ENCODE measurements around the gene GRPEL1. TPM values are rescaled to one million over a fixed set of nuclear protein-coding genes. Genes with fewer than 3 reads are reported as not detected.
A peak's percentile ranks its signal among the peaks of the same experiment; 100 is the strongest.

GRPEL1 gene
- total RNA-seq, 1 experiment from 2014 or later, result 46.6 TPM

DNA sequence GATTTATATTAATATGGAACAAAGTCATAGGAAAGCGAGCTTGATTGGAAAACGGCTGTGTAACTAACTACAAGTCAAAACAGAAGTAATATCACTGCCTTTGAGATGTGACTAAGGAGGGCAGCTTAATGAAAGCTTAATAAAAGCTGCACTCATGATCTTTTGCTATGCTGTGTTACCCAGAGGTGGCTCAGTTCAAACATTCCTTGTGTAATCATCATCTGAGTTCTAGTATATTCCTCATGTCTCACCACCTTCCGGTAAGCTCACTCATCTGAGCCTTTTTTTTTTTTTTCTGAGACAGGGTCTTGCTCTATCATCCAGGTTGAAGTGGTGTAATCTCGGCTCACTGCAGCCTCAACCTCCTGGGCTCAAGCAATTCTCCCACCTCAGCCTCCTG is 5.0 kb downstream of the GRPEL1 start:
- ATAC-seq (no peak), DNase-seq (ENCODE audit: low read depth, low spot score) (no peak)
- intact Hi-C loops (cut with micrococcal nuclease; ENCODE audit: unreplicated experiment), result no loop called here
- ChIA-PET POLR2A (interaction anchor here (0.7 kb wide), 1 partner anchor 43 kb away, joined by 4 read pairs; no protein-coding TSS in a partner anchor), CTCF (no interaction called here)
- Histone ChIP-seq H3K9me3 (ENCODE audit: control insufficient read depth, insufficient read depth, low read depth, low read length) (no peaks in the 10 kb centered on the region), H3K27ac (ENCODE audit: low read length) (no peak overlapping the region), H3K27me3 (ENCODE audit: control insufficient read depth, insufficient read depth, low read length) (no peaks in the 10 kb centered on the region), H3K36me3 (ENCODE audit: control insufficient read depth, insufficient read depth, low read length) (peaks cover 11% of the 10 kb centered on the region), H3K4me3 (ENCODE audit: low read depth in 2 of 2, low read length in 2 of 2) (no peak overlapping the region), H3K4me1 (ENCODE audit: control insufficient read depth, insufficient read depth, low read length) (peaks cover 10% of the 10 kb centered on the region)
- BruUV-seq (replicated peaks), result no TSS peak
- in situ Hi-C loops (cut with HindIII; ENCODE audit: low pct_unique_long_range_greater_than_20kb, low sequenced_read_pairs), result no loop called here
- no peak for TF ChIP-seq SIN3A (IDR thresholded peaks at IDR 0.05; ENCODE audit: borderline replicate concordance, insufficient read depth, low read depth, low read length)

DNA sequence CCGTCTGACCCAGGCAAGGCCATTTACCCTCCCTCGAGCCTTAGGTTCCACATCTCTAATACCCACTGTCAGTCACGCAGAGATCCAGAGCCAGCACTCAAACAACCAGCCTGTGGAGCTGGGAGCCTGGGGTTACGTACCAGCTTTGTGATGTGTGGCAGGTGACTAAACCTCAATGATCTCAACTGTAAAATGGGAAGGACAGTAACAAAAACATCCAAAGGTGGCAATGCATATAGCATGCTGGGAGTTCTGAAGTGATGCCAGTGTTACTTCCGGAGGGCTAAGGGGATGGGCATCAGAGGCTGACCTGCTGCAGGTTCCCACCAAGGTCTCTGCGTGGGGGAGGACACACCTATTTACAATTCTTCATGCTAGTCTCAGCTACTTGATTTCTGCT is 6.0 kb downstream of the GRPEL1 start:
- BruUV-seq (replicated peaks), result no TSS peak
- Histone ChIP-seq H3K27ac (ENCODE audit: low read length) (no peak overlapping the region), H3K9me3 (ENCODE audit: control insufficient read depth, insufficient read depth, low read depth, low read length) (no peaks in the 10 kb centered on the region), H3K4me3 (ENCODE audit: low read depth in 2 of 2, low read length in 2 of 2) (no peak overlapping the region), H3K36me3 (ENCODE audit: control insufficient read depth, insufficient read depth, low read length) (peaks cover 11% of the 10 kb centered on the region), H3K27me3 (ENCODE audit: control insufficient read depth, insufficient read depth, low read length) (no peaks in the 10 kb centered on the region), H3K4me1 (ENCODE audit: control insufficient read depth, insufficient read depth, low read length) (peaks cover 9% of the 10 kb centered on the region)
- CTCF ChIA-PET, result no interaction called here
- DNase-seq (ENCODE audit: low read depth, low spot score) (no peak), ATAC-seq (no peak)
- intact Hi-C loops (cut with micrococcal nuclease; ENCODE audit: unreplicated experiment) (no loop called here), in situ Hi-C loops (cut with HindIII; ENCODE audit: low pct_unique_long_range_greater_than_20kb, low sequenced_read_pairs) (no loop called here)
- TF ChIP-seq, protein P1, sequence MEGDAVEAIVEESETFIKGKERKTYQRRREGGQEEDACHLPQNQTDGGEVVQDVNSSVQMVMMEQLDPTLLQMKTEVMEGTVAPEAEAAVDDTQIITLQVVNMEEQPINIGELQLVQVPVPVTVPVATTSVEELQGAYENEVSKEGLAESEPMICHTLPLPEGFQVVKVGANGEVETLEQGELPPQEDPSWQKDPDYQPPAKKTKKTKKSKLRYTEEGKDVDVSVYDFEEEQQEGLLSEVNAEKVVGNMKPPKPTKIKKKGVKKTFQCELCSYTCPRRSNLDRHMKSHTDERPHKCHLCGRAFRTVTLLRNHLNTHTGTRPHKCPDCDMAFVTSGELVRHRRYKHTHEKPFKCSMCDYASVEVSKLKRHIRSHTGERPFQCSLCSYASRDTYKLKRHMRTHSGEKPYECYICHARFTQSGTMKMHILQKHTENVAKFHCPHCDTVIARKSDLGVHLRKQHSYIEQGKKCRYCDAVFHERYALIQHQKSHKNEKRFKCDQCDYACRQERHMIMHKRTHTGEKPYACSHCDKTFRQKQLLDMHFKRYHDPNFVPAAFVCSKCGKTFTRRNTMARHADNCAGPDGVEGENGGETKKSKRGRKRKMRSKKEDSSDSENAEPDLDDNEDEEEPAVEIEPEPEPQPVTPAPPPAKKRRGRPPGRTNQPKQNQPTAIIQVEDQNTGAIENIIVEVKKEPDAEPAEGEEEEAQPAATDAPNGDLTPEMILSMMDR (IDR thresholded peaks at IDR 0.05), result no peak
- TF ChIP-seq SIN3A (IDR thresholded peaks at IDR 0.05; ENCODE audit: borderline replicate concordance, insufficient read depth, low read depth, low read length), result no peak
- no peak for TF ChIP-seq POLR2AphosphoS5 (IDR thresholded peaks at IDR 0.05; ENCODE audit: low read depth, low read length)
- no peak for TF ChIP-seq TCF7L2 (IDR thresholded peaks at IDR 0.05; ENCODE audit: low read depth, low read length)
- TF ChIP-seq, protein P2, sequence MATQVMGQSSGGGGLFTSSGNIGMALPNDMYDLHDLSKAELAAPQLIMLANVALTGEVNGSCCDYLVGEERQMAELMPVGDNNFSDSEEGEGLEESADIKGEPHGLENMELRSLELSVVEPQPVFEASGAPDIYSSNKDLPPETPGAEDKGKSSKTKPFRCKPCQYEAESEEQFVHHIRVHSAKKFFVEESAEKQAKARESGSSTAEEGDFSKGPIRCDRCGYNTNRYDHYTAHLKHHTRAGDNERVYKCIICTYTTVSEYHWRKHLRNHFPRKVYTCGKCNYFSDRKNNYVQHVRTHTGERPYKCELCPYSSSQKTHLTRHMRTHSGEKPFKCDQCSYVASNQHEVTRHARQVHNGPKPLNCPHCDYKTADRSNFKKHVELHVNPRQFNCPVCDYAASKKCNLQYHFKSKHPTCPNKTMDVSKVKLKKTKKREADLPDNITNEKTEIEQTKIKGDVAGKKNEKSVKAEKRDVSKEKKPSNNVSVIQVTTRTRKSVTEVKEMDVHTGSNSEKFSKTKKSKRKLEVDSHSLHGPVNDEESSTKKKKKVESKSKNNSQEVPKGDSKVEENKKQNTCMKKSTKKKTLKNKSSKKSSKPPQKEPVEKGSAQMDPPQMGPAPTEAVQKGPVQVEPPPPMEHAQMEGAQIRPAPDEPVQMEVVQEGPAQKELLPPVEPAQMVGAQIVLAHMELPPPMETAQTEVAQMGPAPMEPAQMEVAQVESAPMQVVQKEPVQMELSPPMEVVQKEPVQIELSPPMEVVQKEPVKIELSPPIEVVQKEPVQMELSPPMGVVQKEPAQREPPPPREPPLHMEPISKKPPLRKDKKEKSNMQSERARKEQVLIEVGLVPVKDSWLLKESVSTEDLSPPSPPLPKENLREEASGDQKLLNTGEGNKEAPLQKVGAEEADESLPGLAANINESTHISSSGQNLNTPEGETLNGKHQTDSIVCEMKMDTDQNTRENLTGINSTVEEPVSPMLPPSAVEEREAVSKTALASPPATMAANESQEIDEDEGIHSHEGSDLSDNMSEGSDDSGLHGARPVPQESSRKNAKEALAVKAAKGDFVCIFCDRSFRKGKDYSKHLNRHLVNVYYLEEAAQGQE (IDR thresholded peaks at IDR 0.05; ENCODE audit: insufficient read depth in 1 of 2, low read depth in 2 of 2, low read length in 1 of 2), result no peak
- POLR2A ChIA-PET, result no interaction called here

DNA sequence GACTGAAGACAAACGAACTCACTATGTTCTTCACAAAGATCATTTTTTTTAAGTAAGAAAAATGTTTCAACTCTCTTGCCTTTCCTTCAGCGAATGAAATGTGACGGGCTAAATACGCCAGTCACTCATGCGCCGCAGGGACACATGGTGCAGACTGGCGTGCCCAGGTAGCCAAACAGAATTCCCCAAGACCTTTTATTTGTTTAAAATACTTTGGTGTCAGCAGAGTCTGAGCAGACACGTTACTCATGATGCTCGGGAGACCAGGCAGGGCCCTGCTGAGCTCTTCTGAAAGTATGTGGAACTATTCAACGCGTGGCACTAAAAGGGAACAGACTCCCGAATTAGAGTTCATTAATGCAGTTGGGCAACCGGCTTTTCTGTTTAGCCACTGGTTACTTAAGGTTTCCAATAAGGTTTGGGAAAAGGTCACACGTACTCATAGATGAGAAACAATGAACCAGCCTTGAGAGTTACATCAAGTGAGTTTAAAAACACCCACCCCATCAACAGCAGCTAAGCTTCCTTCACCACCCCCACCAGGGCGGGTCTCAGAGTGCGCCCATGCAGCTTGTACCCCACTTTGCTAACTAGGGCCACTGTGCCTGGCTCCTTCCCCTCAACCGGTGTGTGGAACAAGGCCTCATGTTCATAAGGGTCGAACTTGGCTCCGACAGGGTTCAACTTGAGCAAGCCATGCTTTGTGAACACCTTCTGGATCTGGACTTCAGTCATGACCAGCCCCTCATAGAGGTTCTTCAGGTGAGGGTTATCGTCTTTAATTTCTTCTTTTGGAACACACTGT is 7.3 kb downstream of the GRPEL1 start:
- ChIA-PET POLR2A (no interaction called here), CTCF (no interaction called here)
- Histone ChIP-seq H3K27ac (ENCODE audit: low read length) (no peak overlapping the region), H3K9me3 (ENCODE audit: control insufficient read depth, insufficient read depth, low read depth, low read length) (no peaks in the 10 kb centered on the region), H3K27me3 (ENCODE audit: control insufficient read depth, insufficient read depth, low read length) (no peaks in the 10 kb centered on the region), H3K4me3 (ENCODE audit: low read depth in 2 of 2, low read length in 2 of 2) (no peak overlapping the region), H3K36me3 (ENCODE audit: control insufficient read depth, insufficient read depth, low read length) (peaks cover 11% of the 10 kb centered on the region), H3K4me1 (ENCODE audit: control insufficient read depth, insufficient read depth, low read length) (no peaks in the 10 kb centered on the region)
- ATAC-seq (no peak), DNase-seq (ENCODE audit: low read depth, low spot score) (no peak)
- intact Hi-C loops (cut with micrococcal nuclease; ENCODE audit: unreplicated experiment), result no loop called here
- TSS peak; percentile 12 for BruUV-seq (replicated peaks)
- in situ Hi-C loops (cut with HindIII; ENCODE audit: low pct_unique_long_range_greater_than_20kb, low sequenced_read_pairs), result no loop called here
- TF ChIP-seq, protein P2 (IDR thresholded peaks at IDR 0.05; ENCODE audit: insufficient read depth in 1 of 2, low read depth in 2 of 2, low read length in 1 of 2), result no peak
- no peak for TF ChIP-seq SIN3A (IDR thresholded peaks at IDR 0.05; ENCODE audit: borderline replicate concordance, insufficient read depth, low read depth, low read length)
- TF ChIP-seq POLR2AphosphoS5 (IDR thresholded peaks at IDR 0.05; ENCODE audit: low read depth, low read length), result no peak
- TF ChIP-seq TCF7L2 (IDR thresholded peaks at IDR 0.05; ENCODE audit: low read depth, low read length), result no peak
- TF ChIP-seq, protein P1 (IDR thresholded peaks at IDR 0.05), result no peak
